ENCODE data around the gene PGAM5. TPM values are rescaled to one million over a fixed set of nuclear protein-coding genes. Genes with fewer than 3 reads are reported as not detected.
A peak's percentile ranks its signal among the peaks of the same experiment; 100 is the strongest.

The PGAM5 gene
- total RNA-seq, 2 donors from 2014 or later, result 15.0 to 39.2 TPM

DNA sequence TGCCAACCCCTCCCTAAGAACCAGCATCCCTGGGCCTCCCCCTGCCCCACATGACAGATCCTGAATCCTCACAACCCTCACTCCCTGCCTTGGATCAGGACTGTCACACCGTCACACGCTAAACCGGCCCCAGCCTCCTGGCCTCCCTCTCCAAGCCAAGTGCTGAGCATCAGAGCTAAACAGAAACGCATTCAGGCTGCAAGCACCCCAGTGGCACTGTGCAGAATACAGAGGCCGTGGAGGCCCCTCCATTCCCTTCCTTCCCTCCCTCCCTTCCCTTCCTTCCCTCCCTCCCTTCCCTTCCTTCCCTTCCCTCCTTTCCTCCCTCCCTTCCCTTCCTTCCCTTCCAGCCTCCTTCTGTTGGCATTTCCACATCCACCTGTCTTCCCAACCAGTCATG lies 36.1 kb upstream of the PGAM5 start:
- Histone ChIP-seq H3K9me3 (no peaks in the 10 kb centered on the region), H3K27me3 (no peaks in the 10 kb centered on the region), H3K4me3 (no peak overlapping the region), H3K36me3 (replicated peaks in 1 of 2; ENCODE audit: insufficient read depth in 1 of 2, low read depth in 2 of 2) (peaks cover 0 to 8% of the 10 kb centered on the region in 2 donors), H3K27ac (no peak overlapping the region), H3K4me1 (no peaks in the 10 kb centered on the region)
- ATAC-seq (no peak), DNase-seq (no peak)
- WGBS, 2 donors, result 98 to 99% methylated on average over 5 of the region's 5 CpGs
- intact Hi-C loops (cut with DNase I), result no loop called here
- no peak for TF ChIP-seq POLR2A (IDR thresholded peaks at IDR 0.05)
- TF ChIP-seq, protein P1, sequence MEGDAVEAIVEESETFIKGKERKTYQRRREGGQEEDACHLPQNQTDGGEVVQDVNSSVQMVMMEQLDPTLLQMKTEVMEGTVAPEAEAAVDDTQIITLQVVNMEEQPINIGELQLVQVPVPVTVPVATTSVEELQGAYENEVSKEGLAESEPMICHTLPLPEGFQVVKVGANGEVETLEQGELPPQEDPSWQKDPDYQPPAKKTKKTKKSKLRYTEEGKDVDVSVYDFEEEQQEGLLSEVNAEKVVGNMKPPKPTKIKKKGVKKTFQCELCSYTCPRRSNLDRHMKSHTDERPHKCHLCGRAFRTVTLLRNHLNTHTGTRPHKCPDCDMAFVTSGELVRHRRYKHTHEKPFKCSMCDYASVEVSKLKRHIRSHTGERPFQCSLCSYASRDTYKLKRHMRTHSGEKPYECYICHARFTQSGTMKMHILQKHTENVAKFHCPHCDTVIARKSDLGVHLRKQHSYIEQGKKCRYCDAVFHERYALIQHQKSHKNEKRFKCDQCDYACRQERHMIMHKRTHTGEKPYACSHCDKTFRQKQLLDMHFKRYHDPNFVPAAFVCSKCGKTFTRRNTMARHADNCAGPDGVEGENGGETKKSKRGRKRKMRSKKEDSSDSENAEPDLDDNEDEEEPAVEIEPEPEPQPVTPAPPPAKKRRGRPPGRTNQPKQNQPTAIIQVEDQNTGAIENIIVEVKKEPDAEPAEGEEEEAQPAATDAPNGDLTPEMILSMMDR (IDR thresholded peaks at IDR 0.05), result no peak

DNA sequence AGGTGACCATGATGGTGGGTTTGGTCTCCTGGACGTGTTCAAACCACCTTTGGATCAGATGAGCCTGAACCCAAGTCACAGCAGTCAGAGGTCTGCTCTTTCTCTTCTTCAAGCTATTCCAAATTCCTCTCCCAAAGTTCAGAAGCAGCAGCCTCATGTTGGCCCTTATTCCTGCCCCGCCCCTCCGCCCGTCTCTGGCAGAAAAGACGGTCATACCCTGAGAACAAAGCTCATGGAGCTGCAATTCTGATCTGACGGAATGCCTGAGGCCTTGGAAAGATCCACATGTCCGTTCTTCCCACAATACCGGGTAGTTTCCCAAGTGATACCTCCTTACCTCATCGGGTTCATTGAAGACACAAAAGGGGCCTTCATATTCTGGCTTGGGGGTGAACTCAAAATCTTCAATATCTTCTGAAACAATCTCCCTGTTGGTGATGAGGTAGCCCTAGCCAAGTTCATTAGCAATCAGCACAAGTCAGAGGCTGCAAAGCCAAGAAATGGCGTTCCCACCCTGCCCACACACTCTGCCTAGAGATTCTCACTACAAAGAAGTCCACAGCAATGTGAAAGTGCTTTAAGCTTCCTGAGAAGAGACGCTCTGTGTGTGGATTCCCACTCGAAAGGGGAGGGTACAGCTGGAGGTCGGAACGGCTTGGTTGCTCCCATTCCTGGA lies 34.7 kb upstream of the PGAM5 start:
- no peak for TF ChIP-seq POLR2A (IDR thresholded peaks at IDR 0.05)
- TF ChIP-seq, protein P1 (IDR thresholded peaks at IDR 0.05), result no peak
- Histone ChIP-seq H3K27me3 (no peaks in the 10 kb centered on the region), H3K4me3 (no peak overlapping the region), H3K36me3 (replicated peaks in 1 of 2; ENCODE audit: insufficient read depth in 1 of 2, low read depth in 2 of 2) (peaks cover 0 to 8% of the 10 kb centered on the region in 2 donors), H3K4me1 (no peaks in the 10 kb centered on the region), H3K27ac (no peak overlapping the region), H3K9me3 (no peaks in the 10 kb centered on the region)
- DNase-seq (no peak), ATAC-seq (no peak)
- intact Hi-C loops (cut with DNase I), result no loop called here
- 93 to 97% methylated on average over 12 to 14 of the region's 14 CpGs for WGBS, 2 donors

DNA sequence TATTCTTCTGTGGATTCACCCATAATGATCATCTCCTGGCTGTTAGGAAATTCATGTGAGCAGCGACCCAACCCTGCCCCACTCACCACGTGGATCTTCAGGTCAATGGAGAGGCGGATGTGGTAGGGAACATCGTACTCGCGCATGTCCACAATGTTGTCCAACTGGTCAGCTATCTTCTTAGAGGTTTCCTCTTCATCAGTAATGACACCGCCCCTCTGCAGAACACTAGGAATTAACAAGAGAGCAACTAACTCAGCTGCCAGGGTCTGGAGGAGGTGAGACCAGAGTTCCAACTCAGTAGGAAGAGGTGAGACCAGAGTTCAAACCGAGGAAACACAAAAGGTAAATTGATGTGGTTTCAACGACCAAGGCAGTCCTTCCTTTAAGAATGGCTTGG lies 33.1 kb upstream of the PGAM5 start:
- no peaks in the 10 kb centered on the region for H3K27me3 ChIP-seq
- H3K27ac ChIP-seq, result no peak overlapping the region
- H3K4me3 ChIP-seq, result no peak overlapping the region
- no peak for DNase-seq
- 92 to 95% methylated on average over 9 of the region's 9 CpGs for WGBS, 2 donors
- no peak for TF ChIP-seq POLR2A (IDR thresholded peaks at IDR 0.05)
- TF ChIP-seq, protein P1 (IDR thresholded peaks at IDR 0.05), result no peak
- ATAC-seq, result no peak
- H3K9me3 ChIP-seq, result no peaks in the 10 kb centered on the region
- intact Hi-C loops (cut with DNase I), result no loop called here
- peaks cover 0 to 8% of the 10 kb centered on the region in 2 donors for H3K36me3 ChIP-seq (replicated peaks in 1 of 2; ENCODE audit: insufficient read depth in 1 of 2, low read depth in 2 of 2)
- no peaks in the 10 kb centered on the region for H3K4me1 ChIP-seq

DNA sequence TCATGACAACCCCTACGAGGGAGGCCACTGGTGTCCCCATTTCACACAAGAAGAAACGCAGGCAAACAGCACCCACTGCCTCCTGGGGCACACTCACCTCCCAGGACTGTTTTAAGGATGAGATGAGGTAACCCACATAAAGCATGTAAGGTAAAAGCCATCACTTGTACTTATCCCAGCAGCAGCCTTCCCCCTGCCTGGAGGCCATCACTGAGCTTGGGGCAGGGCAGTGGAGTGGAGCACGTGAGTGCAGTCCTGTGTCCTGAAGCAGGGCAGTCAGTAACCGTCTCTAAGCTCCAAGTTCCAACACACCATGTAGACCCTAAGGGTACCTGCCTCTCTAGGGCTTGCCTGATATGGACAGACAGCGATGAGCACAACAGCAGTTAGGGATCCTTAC lies 25.2 kb upstream of the PGAM5 start:
- no peaks in the 10 kb centered on the region for H3K9me3 ChIP-seq
- H3K27ac ChIP-seq, result no peak overlapping the region
- no peak for DNase-seq
- intact Hi-C loops (cut with DNase I), result no loop called here
- 71 to 85% methylated on average over 4 to 5 of the region's 5 CpGs for WGBS, 2 donors
- H3K36me3 ChIP-seq (replicated peaks in 1 of 2; ENCODE audit: insufficient read depth in 1 of 2, low read depth in 2 of 2), result no peaks in the 10 kb centered on the region
- no peak for TF ChIP-seq POLR2A (IDR thresholded peaks at IDR 0.05)
- TF ChIP-seq, protein P1 (IDR thresholded peaks at IDR 0.05), result no peak
- ATAC-seq, result no peak
- H3K27me3 ChIP-seq, result no peaks in the 10 kb centered on the region
- peaks cover 22% of the 10 kb centered on the region for H3K4me1 ChIP-seq
- H3K4me3 ChIP-seq, result no peak overlapping the region

DNA sequence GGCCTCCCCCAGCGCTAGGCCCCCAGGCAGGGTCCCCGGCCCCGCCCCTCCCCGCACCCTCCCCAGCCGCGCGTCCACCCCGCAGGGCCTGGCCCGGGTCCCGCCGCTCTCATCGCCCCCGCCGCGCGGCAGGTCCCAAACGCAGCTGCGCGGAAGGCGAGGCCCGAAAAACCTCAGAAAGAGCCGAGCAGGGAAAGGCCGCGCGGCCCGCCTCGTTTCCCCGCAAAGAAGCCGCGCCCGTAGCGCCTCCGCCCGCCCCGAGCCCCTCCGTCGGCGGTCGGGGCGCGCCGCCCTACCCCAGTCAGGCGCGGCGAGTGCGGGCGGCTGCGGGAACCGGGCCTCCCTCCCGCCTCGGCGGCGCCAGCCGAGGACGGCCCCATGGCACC lies 23.8 kb upstream of the PGAM5 start:
- H3K27ac ChIP-seq, result peak overlapping the region; percentile 46 to 81 (median 69)
- intact Hi-C loops (cut with DNase I), result no loop called here
- ATAC-seq (peak; percentile 39), DNase-seq (peak in 2 of 4 donors; percentile 22 to 24)
- H3K27me3 ChIP-seq, result no peaks in the 10 kb centered on the region
- peaks cover 22% of the 10 kb centered on the region for H3K4me1 ChIP-seq
- WGBS, 2 donors, result 0% methylated on average over 1 to 46 of the region's 55 CpGs
- H3K9me3 ChIP-seq, result no peaks in the 10 kb centered on the region
- H3K36me3 ChIP-seq (replicated peaks in 1 of 2; ENCODE audit: insufficient read depth in 1 of 2, low read depth in 2 of 2), result no peaks in the 10 kb centered on the region
- peak overlapping the region; percentile 38 to 39 for H3K4me3 ChIP-seq
- TF ChIP-seq, protein P1 (IDR thresholded peaks at IDR 0.05), result no peak
